ENCODE results near the gene SAPCD2. TPM values are rescaled to one million over a fixed set of nuclear protein-coding genes. Genes with fewer than 3 reads are reported as not detected.

SAPCD2 gene
- total RNA-seq, 1 donor from 2014 or later, result 6.0 TPM

DNA sequence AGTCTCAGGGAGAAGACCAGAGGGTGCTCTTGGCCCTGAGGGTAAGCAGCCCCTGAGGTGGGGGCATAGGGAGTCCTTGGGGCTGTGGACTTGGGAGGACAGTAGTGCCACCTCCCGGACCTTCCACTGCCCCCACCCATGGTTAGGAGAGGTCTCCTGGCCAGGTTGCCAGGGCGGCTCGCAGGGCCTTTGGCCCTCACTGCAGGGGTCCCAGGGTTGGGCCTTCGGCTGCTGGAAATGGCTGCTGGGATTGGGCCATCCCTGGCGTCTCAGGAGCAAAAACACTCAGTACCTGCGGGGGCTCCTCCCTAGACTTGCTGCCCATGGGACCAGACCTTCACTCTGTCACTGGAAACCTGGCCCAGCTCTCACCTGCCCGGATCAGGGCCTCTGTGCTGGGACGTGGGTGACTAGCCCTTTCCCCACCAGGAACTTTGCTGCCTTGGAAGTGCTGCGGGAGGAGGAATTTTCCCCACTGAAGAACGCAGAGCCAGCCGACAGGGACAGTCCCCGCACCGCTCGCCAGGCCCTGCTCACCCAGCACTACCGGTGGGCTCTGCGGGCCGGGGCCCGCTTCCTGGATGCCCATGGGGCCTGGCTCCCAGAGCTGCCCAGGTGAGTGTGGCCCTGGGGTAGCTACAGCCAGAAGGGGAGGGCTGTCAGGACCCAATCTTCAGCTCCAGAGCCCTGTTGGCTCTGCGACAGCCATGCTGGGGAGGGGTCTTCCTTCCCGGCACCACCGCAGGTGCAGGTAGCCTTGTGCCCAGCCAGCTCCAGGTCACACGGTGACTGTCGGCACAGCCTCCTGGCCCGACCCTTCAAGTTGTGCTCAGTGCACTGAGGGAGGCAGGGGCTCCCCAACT is 10.1 kb upstream of the SAPCD2 start:
- DNase-seq, result no peak

DNA sequence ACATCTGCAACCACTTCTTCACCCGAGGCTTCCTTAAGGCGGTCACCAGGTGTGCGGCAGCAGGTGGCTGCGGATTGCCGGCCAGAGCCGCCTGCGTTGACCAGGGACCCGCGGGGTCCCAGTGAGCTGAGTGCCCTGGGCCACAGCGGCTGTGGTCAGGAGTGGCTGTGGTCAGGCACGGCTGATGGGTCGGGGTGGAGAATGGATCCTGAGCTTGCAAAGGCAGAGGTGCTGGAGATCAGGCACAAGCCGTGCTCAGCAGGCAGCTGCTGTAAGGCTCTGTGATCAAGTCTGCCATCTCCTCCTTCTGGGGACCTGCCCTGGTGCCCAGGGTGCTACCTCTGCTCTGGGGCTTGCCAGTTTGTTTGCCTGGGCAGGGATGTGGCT is 9.0 kb upstream of the SAPCD2 start:
- DNase-seq, result no peak

DNA sequence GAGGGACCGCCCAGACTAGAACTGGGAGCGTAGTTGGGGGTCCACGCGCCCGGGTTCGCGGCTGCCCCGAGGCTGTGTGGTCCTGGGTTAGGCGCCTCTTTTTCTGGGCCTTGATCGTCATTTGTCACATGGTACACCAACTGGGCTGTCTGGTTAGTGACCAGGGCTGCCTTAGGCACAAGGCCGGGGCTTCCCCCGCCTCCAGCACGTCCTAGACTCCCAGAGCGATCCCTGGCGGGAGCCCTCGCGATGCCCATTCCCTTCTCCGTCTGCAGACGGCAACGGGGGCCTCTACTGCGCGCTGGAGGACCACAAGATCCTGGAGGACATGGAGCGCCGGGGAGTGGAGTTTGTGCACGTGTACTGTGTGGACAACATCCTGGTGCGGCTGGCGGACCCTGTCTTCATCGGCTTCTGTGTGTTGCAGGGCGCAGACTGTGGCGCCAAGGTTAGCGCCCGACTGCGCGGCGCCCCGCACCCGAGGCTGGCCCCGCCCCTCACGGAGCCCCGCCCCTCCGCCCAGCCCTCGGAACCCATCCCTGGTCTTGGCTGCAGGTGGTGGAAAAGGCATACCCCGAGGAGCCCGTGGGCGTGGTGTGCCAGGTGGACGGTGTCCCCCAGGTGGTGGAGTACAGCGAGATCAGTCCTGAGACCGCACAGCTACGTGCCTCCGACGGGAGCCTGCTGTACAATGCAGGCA is 8.5 kb upstream of the SAPCD2 start:
- DNase-seq, result no peak

DNA sequence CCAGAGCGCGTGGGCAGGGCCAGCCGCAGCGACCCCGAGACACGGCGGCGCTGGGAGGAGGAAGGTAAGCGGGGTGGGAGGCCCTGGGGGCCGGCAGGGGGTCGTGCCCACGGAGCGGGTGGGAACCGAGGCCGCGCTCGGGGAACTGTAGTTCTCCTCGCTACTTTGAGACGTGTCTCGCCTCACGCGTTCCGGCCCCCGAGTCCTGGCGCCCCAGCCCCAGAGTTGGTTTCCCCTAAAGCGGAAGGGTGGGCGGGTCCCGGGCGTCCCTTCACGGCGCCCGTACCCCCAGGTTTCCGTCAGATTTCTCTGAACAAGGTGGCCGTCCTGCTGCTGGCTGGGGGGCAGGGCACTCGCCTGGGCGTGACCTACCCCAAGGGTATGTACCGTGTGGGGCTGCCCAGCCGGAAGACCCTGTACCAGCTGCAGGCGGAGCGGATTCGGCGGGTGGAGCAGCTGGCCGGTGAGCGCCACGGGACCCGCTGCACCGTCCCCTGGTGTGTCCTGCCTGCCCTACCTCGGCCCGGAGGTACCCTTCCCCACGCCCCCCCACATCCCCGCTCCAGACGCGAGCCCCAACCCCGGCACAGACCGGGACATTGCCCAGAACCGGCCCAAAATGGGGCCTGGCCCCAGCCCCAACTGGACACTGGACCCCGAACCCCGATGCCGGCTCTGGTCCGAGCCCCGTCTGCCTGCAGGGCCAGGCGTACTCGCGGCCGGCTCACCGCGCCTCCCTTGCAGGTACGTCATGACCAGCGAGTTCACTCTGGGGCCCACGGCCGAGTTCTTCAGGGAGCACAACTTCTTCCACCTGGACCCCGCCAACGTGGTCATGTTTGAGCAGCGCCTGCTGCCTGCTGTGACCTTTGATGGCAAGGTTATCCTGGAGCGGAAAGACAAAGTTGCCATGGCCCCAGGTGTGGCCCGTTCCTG is 7.7 kb upstream of the SAPCD2 start:
- peak; percentile 29 for DNase-seq

DNA sequence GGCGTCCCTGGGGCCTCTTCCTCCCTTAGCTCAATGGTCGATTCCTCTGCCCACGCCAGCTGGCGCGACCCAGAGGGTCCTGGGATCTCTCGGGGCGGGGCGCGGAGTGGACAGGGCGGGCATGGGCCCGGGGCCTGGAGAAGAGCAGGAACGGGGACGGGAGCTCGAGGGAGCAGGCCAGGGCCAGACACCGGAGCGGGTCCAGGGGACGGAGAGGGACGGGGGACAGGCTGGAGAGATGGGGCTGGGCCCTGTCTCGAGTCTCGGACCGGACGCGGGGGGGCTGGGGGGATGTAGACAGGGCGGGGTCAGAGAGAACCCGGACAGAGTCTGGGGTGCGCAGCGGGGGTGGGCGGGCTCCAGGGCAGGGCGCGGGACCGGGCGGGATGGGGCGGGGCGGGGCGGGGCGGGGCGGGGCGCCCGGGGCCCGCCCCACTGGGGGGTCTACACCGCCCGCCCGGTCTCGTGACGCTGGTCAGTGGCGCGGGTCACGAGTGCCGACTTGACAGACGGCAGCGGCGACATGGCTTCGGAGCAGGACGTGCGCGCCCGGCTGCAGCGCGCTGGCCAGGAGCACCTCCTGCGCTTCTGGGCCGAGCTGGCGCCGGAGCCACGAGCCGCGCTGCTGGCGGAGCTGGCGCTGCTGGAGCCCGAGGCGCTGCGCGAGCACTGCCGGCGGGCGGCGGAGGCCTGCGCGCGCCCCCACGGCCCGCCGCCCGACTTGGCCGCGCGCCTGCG is 6.8 kb upstream of the SAPCD2 start, which contains the start of gene UAP1L1:
Gene UAP1L1 (plus strand): TSS at position 508 of the 738 bp plus-strand sequence. CDS start 16 bp downstream, at position 524.
- DNase-seq, result peak; percentile 71

DNA sequence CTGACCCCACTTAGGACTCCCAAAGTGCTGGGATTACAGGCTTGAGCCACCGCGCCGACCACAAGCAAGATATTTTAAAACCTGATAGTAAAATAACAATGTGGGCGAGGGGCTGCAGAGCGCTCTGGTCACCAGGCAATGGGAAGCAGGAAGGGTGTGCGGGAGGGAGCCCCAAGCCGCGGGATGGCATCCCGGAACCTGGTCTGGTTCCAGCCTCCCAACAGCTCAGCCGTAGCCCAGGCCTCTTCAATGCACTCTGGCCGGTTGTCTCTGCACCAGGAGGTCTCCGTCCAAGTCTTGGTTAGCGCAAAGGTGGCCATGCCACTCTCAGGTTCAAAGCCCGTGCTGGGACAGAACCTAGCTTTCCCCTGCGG is 6.3 kb upstream of the SAPCD2 start:
- no peak for DNase-seq

DNA sequence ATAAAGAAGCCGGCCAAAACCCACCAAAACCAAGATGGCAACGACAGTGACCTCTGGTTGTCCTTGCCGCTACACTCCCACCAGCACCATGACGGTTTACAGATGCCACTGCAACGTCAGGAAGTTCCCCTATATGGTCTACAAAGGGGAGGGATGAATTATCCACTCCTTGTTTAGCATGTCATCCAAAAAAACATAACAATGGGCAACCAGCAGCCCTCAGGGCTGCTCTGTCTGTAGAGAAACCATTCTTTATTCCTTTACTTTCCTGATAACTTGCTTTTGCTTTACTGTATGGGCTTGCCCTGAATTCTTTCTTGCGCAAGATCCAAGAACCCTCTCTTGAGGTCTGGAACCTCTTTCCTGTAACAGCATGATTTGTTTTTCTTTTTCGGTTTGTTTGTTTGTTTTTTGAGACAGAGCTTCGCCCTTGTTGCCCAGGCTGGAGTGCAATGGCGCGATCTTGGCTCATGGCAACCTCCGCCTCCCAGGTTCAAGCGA is 5.0 kb upstream of the SAPCD2 start:
- DNase-seq, result no peak

DNA sequence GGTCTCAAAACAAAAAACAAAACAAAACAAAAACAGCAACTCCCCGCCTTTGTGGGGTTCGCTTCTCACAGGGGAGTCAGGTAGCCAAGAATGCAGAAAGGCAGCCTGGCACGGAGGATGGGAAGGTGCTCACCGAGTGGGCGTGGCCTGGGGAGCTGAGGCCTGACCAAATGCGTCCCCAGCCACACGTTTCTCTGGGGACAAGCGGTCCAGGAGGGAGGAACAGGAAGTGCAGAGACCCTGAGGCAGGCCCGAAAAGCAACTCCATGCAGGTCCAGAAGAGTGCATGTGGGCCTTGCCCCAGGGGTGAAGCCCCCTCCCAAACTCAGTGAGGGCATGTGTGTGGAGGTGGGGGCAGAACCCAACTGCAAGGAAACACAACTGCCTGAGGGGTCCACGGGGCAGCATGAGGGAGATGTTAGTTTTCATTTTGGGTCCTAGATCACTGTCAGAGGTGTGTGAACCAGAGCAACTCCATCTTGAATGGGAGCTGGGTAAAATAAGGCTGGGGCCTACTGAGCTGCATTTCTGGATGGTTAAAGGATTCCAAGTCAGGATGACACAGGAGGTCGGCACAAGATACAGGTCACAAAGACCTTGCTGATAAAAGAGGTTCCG is 4.4 kb upstream of the SAPCD2 start:
- no peak for DNase-seq

DNA sequence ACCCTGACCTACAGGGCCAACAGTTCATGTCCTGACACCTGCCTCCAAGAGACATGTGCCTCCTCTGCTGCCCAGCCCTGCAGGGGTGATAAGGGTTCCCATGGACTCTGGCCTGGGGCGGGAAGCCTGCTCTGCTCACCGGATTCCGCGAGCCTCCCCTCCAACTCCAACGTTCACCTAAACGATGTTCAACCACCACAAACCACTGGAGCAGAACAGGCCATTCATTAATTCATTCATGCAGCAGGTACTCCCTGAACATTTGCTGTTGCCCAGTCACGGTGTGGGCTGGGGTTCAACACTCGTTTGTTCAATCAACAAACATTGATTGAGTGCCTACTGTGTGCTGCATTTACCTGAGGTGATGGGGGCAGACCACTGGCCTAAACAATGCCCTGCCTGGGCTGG is 3.6 kb upstream of the SAPCD2 start:
- no peak for DNase-seq

DNA sequence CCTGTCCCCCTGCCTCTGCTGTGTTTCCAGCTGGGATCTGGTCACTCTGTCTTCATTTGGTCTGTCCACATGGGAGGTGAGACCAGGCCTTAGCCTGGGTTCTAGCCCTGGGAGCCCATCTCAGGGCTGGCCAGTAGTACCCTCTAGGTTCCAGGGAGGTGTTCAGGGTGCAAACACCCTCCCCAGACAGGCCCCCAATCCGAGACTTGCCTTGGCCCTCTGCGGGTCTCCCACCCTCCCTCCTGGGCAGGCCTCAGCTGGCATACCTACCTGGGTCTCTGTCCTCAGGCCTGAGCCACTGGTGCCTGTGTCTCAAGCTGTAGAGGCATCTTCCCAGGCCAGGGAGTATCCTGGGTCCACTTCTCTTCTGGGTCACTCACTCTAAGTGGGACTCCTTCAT is 925 bp upstream of the SAPCD2 start:
- DNase-seq, result no peak

DNA sequence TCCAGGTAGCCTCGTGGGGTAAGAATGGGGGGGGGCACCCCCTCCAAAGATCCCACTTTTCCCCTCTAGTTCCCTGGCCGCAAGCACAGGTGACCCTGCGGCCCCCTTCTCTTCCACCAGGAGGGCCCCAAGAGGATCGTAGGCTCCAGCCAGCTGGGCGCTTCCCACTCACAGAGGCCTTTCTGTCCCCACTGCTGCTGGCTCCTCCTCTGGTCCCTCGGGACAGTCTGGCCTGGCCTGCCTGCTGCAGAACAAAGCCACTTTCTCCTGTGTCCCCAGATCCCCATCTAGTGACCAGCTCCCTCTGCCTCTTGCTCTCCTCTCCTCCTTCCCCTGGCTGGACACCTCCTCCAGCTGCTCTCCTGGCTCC is 534 bp upstream of the SAPCD2 start:
- DNase-seq, result no peak

DNA sequence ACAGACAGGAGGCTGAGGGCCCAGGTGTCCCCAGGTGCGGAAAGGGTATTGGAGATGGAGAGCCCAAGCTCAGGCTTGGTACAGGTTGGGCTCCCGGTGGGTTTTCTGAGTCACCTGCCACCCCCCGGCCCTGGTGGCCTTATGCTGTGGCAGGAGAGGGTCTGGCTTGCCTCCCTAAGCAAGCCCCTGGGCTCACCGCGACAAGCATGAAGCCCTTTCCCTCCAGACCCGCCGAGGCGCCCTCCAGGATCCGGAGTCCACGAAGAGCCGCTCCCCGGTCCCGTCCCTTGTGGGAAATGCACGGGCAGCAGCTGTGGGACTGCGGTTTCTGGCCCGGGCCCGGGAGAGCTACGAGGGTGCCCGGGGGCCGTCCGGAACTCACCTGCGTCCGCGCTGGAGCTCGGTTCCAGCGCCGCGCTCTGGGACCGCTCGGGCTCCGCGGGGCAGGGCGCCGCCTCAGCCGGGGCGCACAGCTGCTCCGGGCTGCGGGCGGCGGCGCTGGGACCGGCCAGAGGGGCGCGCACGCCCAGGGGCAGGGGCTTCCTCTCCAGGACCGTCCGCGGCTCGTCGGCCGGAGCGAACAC is 757 bp downstream of the SAPCD2 start:
- no peak for DNase-seq

DNA sequence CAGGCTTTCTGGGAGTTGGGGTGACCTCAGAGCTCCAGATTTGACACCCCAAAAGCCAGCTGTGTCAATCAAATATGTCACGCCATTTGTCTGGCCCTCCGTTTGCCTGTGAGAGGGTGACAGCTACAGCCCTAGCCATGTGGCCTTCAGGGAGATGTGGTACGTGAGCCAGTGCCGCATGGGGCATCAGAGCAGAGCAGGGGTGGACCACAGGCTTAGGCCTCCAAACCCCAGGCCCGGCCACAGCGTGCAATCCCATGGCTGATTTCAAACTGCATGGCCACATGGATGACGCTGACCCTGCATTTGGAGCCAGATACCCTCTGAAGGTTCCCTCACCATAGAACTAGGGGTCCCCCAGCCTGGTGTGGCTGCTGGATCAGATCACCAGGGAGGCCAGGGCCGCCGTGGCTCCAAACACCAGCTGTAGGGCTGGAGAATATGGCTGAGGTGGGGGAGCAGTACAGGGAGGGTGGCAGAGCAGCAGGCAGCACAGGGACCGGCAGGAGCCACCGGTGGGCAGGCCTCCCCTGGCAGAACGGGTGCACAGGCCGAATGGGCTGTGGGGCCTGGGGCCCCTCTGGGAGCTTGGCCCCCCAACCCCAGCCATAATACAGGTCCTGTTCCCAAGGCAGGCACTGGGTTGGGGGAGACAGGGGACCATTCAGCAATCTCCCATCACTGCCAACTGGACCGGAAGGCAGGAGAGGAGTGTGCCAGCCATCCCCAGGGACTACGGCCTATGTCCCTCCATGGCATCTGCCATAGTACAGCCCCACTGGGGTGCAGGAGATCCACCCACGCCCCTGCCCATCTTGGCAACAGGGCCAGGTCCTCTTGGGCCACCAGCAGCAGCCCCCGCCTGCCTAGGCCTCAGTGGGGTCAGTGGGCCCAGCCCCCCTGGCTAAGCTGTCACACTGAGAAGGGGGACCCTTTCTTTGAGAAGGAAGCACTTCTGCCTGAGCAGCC is 1.5 kb downstream of the SAPCD2 start:
- DNase-seq, result no peak

DNA sequence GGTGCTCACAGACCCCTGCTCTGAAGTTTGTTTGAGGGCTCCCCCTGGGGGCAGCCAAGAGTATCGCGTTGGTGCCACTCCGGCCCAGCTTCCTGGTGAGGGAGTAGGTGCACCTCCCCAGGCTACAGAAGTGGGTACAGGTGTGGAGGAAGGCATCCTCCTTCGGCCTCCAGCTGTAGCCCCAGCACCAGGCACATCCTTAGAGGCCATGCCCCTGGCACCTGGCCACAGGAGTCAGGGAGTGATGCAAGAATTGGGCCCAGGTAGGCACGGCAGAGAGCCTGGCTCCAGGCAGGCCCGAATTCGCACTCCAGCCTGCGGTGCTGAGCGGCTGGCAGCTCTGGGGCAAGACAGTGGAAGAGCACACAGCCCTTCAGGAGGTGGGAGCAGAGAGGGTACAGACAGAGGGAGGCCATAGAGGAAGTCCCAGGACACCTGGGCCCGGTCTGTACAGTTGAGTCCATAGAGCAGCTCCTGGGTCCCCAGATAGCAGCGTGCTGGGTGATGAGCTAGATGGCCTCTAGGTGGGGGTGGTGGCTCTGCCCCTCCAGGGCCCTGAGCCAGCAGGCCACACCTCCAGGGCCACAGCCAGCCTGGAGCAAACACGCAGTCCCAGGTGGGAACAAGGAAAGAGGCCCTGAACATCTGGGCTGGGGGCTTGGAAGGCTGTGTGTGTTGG is 2.4 kb downstream of the SAPCD2 start:
- DNase-seq, result peak; percentile 89

DNA sequence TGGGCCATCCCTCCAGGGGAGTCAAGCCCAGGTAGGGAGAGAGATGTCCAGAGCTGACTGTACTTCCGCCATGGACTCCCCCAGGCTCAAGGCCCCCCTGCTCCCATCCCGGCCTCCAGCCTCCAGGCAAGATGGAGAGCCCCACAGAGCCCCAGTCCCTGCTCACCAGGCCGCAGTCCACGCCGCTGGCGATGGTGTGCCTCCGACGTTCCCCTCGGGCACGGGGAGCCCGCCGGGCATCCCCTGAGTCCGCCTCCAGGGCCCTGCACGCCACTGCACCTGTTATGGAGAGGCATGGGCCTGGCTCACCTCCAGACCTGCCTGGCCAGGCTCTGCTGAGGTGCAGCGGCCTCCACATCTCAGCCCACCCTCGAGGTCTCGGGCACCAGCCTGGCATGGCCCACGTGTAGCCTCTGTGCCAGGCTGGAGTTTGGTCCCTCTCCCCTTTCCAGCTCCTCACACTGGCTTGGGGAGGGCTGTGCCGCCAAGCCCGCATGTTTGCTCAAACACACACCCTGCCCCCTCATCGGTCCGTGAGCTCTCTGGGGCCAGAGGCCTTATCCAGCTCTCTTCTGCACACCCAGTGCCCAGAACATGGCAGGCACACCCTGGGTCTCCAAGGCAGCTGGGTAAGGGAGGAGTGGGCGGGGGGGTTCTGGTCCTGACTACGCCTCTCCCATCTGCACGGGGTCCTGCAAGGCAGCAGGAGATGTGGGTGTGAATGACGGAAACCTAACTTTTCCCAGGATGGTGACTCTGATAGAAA is 4.1 kb downstream of the SAPCD2 start:
- no peak for DNase-seq

DNA sequence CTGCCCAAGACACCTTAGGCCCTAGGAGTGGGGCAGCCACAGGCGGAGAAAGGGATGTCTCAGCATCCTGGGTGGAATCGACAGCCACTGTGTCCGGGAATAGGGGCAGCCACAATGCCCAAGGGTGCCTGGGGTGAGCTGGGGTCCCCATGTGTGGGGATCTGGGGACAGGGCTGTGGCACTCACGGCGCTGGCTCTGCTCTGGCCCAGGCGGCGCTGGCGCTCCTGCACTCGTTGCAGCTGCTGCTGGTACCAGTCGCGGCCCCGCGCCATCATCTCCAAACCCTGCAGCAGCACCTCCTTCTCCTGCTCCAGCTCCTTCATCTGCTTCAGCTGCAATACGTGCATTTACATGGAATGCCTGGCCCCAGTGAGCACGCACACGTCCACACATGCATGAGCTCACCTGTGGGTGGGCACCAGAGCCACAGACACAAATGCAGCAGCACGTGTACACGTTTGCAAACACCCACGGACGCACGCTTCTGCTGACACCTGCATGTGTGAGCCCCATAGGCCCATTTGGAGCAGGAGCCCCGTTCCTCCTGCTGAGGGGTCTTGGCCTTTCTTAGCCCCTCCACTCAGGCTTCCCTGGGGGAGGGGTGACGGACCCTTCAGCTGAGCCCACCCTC is 4.9 kb downstream of the SAPCD2 start:
- DNase-seq, result no peak

DNA sequence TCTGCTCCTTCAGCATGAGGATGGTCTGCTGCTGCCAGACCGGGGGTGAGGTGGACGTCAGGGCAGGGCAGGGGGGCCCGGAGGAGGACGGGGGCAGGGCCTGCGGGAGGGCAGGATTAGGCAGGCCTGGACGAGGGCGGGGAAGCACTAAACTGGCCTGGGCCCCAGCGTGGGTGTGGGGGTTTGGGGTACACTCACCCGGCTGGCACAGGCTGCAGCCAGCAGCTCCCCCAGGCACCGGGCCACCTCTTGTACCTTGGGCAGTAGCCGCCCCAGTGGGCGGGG is 5.5 kb downstream of the SAPCD2 start:
- no peak for DNase-seq

Measured in dermis blood vessel endothelial cell (primary cell).